ENCODE results near the gene UBA1. TPM values are rescaled to one million over a fixed set of nuclear protein-coding genes. Genes with fewer than 3 reads are reported as not detected.

The UBA1 gene
- total RNA-seq, 1 donor from 2014 or later: 93.5 TPM

DNA sequence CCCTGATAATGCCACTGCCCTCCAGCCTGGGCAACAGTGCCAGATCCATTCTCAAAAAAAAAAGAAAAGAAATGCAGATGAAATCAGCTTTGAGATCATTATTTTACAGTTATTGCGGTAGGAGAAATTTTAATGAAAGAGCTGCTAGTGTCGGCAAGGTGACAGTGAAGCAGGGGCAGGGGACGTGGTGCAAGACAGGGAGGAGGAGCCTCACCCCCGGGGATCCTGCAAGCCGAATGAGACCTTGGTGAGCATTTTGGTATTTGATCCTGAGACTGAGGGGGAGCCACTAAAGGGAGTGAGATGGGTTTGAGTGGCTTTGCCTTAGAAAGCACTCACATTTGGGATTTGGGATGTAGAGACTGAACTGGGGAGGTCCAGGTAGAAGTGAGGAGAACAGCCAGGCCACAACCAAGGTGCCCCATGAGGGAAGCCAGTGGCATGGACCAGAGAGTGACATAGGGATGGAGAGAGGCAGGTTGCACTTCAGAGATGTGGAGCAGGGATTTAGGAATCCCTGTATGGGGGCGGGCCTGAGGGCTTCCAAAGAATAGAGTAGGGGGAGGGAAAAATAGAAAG is 25.0 kb upstream of the UBA1 start:
- DNase-seq (ENCODE audit: missing footprints): no peak
- intact Hi-C loops (cut with DNase I): no loop called here
- ATAC-seq: no peak

- intact Hi-C loops (cut with DNase I): no loop called here
- ATAC-seq (no peak), DNase-seq (ENCODE audit: missing footprints) (no peak)
Measured at GRCh38 chrX:47169273-47169672, 24.4 kb upstream of the UBA1 start.

- intact Hi-C loops (cut with DNase I): no loop called here
- ATAC-seq (peak; percentile 80), DNase-seq (ENCODE audit: missing footprints) (no peak)
Measured at GRCh38 chrX:47169726-47170515, 23.7 kb upstream of the UBA1 start.

DNA sequence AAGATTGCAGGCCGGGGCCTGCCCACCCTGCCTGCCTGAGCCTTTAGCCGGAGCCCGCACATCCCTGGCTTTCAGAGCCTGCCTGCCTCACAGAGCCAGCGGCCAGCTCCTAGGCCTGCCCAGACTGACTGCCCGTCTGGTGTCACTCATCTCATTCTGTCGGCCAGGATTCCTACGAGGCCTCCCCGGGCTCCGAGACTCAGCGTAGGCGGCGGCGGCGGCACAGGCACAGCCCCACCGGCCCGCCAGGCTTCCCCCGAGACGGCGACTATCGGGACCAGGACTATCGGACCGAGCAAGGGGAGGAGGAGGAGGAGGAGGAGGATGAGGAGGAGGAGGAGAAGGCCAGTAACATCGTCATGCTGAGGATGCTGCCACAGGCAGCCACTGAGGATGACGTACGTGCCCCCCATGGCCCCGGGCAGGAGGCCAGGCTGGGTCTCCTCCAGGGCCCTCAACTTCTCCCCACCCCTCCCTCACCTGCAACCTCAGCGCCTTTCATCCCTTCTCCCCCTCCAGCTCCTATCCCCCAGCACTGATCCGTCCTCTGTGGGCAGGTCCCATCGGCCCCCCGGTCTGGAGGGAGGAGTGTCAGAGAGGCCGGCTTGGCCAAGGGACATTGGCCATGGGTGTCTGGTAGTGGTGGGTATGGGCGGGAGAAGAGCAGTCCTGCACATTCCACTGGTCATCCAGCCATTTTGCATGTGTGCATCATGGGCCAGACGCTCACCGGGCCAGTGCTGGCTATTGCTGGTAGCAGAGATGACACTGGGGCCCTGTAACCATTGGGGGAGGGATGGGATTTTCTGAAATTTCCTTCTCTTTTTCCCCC is 22.6 kb upstream of the UBA1 start:
- intact Hi-C loops (cut with DNase I): no loop called here
- no peak for DNase-seq (ENCODE audit: missing footprints)
- no peak for ATAC-seq

- DNase-seq (ENCODE audit: missing footprints) (no peak), ATAC-seq (no peak)
- intact Hi-C loops (cut with DNase I): no loop called here
Measured at GRCh38 chrX:47171996-47172395, 21.6 kb upstream of the UBA1 start.

DNA sequence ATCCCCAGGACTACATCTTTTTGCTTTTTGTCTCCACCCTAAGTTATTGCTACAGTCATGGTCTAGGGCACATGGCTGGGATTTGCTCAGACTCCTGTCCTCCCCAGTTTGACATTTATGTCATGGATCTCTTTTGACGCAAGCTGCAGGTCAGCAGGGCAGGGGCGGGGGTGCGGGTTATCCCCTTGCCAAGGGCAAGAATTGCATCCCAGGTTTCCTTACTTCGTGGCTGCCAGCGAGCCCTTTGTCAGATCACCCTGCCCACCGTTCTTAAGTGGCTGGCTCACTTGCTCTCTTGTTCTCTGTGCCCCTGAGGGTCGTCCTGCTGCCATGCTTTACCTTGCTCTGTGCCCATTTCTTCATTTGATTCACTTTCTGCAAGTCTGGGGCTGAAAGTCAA is 21.1 kb upstream of the UBA1 start:
- ATAC-seq (no peak), DNase-seq (ENCODE audit: missing footprints) (no peak)
- intact Hi-C loops (cut with DNase I): no loop called here

- DNase-seq (ENCODE audit: missing footprints) (no peak), ATAC-seq (no peak)
- intact Hi-C loops (cut with DNase I): no loop called here
Measured at GRCh38 chrX:47172971-47173792, 20.4 kb upstream of the UBA1 start.

- DNase-seq (ENCODE audit: missing footprints): no peak
- intact Hi-C loops (cut with DNase I): no loop called here
Measured at GRCh38 chrX:47174376-47174775, 19.3 kb upstream of the UBA1 start.

DNA sequence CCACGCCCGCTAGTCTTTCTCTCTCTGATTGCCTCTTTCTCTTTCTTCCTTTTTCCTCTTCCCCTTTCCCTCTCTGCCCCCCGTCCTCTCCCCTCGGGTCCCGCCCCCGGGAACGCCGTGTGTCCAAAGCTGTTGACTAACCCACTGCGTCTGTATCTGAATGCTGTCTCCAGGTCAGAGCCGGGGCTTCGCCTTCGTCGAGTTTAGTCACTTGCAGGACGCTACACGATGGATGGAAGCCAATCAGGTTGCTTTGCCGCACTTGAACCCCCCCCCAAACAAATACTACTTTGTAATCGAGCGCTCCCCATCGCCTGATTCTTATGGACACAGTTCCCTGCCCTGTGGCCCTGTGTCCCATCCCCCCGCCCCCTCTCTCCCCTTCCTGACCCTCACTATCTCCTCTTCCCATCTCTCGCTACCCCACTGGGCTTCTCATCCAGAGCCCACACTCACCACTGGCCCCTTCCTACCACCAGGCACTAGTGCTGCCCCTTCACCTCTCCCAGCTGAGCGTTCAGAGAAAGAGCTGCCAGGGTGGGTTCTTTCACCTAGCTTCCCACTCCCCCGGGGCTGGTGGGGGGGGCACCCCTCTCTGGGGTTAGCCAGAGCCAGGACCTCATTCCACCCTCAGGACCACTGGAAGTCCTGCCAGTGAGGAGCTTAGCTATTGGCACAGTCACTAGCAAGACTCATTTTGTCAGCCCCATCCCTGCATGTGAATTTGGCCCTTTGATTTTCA is 18.6 kb upstream of the UBA1 start:
- ATAC-seq (no peak), DNase-seq (ENCODE audit: missing footprints) (no peak)
- intact Hi-C loops (cut with DNase I): no loop called here

More at GRCh38 chrX:47174376-47174775, 19.3 kb upstream of the UBA1 start:
- no peak for ATAC-seq

GRCh38 chrX:47175588-47175980 is 18.0 kb upstream of the UBA1 start:
- DNase-seq (ENCODE audit: missing footprints) (no peak), ATAC-seq (no peak)
- intact Hi-C loops (cut with DNase I): no loop called here

DNA sequence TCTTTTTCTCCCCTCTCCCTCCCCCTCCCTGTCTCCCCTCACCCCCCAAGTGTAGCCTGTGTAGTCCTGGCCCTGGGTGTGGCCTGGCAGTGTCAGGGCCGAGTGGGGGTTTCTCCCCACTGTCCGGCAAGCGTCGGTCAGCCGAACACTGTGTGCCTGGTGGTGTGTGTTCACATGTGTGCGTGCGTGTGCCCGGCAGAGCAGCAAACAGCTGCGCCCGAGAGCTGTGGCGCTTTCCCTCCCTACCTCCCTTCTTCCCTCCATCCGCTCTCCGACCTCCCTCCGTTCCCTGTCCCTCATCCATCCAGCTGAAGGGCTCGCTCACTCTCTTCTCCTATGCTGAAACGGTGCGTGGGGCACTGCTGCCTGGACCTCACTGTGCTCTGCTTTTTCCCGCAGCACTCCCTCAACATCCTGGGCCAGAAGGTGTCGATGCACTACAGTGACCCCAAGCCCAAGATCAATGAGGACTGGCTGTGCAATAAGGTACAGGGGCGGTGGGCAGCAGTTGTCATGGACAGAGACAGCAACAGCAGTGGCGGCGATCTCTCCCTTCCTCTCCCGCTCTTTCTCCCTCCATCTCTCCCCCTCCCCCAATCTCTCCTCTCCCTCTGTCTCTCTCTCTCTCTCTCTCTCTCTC is 17.4 kb upstream of the UBA1 start:
- DNase-seq (ENCODE audit: missing footprints) (no peak), ATAC-seq (no peak)
- intact Hi-C loops (cut with DNase I): no loop called here

DNA sequence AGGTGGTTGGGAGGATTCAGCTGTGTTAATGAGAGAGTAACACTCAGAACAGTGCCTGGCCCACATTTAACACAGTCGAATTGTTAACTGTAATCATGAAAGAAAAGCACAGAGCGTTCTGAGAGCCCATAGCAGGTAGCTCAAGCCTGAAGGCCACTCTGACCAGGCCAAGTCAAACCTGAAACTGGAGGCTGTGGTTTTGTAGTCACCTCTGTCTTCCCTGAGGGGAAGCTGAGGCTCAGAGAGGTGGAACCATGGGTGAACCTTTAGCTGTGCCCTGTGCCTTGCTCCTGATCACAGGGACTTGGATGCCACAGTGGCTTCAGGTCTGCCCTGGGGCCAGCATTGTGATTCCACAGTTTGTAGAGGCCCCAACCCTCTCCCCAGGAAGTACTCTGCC is 16.6 kb upstream of the UBA1 start:
- no peak for DNase-seq (ENCODE audit: missing footprints)
- no peak for ATAC-seq
- intact Hi-C loops (cut with DNase I): no loop called here

DNA sequence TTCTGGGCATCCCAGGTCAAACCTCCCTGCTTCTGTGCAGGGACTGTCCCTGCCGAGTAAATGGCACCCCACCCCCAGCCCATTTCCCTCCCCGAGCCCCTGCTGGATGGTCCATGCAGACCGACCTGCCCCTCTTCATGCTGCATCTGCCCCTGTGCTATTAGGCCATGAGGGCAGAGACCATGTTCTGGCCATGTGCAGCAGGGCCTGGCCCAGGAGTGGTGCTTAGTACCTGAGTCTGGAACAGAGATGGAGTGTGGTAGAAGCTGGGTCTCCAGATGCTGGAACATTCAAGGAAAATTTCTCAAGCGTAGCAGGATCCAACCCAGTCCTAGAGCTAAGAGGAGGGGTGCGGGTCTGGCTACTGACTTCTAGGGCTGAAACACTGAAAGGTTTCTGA is 15.3 kb upstream of the UBA1 start:
- intact Hi-C loops (cut with DNase I): no loop called here
- ATAC-seq (no peak), DNase-seq (ENCODE audit: missing footprints) (no peak)

DNA sequence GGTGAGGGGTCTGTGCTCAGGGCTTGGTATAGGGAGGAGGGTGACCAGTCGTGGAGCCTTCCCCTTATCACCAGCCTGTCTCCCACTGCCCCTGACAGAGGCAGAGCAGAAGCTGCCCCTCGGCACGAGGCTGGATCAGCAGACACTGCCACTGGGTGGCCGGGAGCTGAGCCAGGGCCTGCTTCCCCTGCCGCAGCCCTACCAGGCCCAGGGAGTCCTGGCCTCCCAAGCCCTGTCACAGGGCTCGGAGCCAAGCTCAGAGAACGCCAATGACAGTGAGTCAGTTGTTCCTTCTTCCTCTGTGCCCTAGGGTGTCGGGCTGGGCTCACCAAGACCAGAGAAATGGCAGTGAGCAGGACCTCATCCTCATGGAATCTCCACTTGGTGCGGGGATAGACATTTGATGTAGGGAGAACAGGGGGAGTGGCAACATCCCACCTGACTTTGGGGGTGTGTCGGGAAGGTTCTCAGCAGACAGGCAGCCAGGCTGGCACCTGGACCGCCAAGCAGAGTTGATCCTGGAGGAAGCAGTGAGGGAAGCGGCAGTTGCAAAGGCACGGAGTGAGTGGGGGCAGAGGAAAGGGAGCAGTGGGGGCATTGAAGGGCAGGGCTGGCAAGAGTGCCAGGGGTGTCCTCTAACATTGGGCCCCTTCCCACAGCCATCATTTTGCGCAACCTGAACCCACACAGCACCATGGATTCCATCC is 14.3 kb upstream of the UBA1 start:
- DNase-seq (ENCODE audit: missing footprints) (no peak), ATAC-seq (peak; percentile 85)
- intact Hi-C loops (cut with DNase I): no loop called here

- ATAC-seq (no peak), DNase-seq (ENCODE audit: missing footprints) (no peak)
- intact Hi-C loops (cut with DNase I): no loop called here
Measured at GRCh38 chrX:47179928-47180255, 13.7 kb upstream of the UBA1 start.

GRCh38 chrX:47180346-47180745 is 13.3 kb upstream of the UBA1 start:
- no peak for ATAC-seq
- intact Hi-C loops (cut with DNase I): no loop called here
- no peak for DNase-seq (ENCODE audit: missing footprints)

DNA sequence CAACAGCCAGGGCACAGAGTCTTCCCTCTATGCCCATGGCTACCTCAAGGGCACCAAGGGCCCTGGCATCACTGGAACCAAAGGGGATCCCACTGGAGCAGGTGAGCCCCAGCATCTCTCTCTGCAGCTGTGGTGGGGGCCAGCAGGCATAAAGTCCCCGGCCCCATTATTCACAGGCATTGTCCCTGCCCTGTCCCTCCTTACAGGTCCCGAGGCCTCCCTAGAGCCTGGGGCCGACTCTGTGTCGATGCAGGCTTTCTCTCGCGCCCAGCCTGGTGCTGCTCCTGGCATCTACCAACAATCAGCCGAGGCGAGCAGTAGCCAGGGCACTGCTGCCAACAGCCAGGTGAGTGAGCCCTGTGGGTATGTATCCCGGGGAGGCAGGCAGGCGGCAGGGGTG is 12.3 kb upstream of the UBA1 start:
- ATAC-seq (no peak), DNase-seq (ENCODE audit: missing footprints) (no peak)
- intact Hi-C loops (cut with DNase I): no loop called here
